ENCODE results near the gene CNOT1. TPM values are rescaled to one million over a fixed set of nuclear protein-coding genes. Genes with fewer than 3 reads are reported as not detected.
A peak's percentile ranks its signal among the peaks of the same experiment; 100 is the strongest.

Gene CNOT1
- polyA plus RNA-seq, 1 donor from 2014 or later = 66.2 TPM

DNA sequence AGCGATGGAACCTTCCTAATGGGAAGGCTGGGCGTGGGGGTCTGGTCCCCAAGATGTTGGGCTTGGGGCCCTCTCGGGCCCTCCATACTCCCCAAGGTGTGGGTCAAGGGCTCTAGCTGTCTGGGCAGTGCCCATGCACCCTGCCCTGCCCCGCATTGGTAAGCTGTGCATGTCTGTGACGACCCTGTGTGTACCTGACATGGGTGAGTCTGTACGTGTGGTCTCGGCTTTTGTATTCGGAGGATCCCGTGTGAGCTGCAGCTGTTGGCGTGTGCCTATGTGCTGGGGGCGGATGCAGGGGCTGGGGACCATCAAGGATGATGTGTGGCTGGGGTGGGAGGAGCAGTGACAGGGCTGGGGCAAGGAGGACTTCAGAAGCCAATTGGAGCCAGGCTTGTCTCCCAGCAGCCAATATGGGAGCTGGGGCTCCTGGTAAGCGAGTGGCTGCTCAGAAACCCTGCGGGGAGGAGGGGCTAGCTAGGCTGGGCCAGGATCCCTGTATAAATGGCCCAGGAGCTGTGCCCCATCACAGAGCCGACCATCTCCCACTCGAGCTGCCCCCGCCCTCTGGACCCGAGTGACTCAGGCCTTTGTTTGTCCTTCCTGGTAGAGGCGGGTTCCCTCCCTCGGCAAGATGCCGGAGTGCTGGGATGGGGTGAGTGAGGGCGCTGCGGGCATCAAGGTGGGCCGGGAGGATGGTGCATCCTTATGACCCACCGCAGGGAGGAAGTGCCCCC is 129.8 kb downstream of the CNOT1 start, which contains the start of gene NDRG4:
TSS of gene NDRG4 (plus strand) at position 529 of the 737 bp plus-strand sequence. CDS start at position 635, 106 bp downstream.
- peak within 1 kb of the TSS; percentile 48 for H2AFZ ChIP-seq (ENCODE audit: low read depth, low read length)
- peaks cover 4% of the 10 kb centered on the region for H4K20me1 ChIP-seq (ENCODE audit: insufficient read depth)
- TF ChIP-seq, protein P1, sequence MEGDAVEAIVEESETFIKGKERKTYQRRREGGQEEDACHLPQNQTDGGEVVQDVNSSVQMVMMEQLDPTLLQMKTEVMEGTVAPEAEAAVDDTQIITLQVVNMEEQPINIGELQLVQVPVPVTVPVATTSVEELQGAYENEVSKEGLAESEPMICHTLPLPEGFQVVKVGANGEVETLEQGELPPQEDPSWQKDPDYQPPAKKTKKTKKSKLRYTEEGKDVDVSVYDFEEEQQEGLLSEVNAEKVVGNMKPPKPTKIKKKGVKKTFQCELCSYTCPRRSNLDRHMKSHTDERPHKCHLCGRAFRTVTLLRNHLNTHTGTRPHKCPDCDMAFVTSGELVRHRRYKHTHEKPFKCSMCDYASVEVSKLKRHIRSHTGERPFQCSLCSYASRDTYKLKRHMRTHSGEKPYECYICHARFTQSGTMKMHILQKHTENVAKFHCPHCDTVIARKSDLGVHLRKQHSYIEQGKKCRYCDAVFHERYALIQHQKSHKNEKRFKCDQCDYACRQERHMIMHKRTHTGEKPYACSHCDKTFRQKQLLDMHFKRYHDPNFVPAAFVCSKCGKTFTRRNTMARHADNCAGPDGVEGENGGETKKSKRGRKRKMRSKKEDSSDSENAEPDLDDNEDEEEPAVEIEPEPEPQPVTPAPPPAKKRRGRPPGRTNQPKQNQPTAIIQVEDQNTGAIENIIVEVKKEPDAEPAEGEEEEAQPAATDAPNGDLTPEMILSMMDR (IDR thresholded peaks at IDR 0.05; ENCODE audit: poor library complexity, severe bottlenecking) = no peak
- TF ChIP-seq, protein P2, sequence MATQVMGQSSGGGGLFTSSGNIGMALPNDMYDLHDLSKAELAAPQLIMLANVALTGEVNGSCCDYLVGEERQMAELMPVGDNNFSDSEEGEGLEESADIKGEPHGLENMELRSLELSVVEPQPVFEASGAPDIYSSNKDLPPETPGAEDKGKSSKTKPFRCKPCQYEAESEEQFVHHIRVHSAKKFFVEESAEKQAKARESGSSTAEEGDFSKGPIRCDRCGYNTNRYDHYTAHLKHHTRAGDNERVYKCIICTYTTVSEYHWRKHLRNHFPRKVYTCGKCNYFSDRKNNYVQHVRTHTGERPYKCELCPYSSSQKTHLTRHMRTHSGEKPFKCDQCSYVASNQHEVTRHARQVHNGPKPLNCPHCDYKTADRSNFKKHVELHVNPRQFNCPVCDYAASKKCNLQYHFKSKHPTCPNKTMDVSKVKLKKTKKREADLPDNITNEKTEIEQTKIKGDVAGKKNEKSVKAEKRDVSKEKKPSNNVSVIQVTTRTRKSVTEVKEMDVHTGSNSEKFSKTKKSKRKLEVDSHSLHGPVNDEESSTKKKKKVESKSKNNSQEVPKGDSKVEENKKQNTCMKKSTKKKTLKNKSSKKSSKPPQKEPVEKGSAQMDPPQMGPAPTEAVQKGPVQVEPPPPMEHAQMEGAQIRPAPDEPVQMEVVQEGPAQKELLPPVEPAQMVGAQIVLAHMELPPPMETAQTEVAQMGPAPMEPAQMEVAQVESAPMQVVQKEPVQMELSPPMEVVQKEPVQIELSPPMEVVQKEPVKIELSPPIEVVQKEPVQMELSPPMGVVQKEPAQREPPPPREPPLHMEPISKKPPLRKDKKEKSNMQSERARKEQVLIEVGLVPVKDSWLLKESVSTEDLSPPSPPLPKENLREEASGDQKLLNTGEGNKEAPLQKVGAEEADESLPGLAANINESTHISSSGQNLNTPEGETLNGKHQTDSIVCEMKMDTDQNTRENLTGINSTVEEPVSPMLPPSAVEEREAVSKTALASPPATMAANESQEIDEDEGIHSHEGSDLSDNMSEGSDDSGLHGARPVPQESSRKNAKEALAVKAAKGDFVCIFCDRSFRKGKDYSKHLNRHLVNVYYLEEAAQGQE (IDR thresholded peaks at IDR 0.05; ENCODE audit: borderline replicate concordance) = peak; percentile 90
- TF ChIP-seq EP300 (conservative IDR thresholded peaks at IDR 0.05; ENCODE audit: poor library complexity, severe bottlenecking) (peak; percentile 33), MXI1 (conservative IDR thresholded peaks at IDR 0.05; ENCODE audit: poor library complexity, severe bottlenecking) (peak; percentile 36), TAF1 (IDR thresholded peaks at IDR 0.05; ENCODE audit: low read depth) (peak; percentile 97), POLR2AphosphoS5 (IDR thresholded peaks at IDR 0.05) (peak; percentile 99), EZH2 (IDR thresholded peaks at IDR 0.05; ENCODE audit: borderline replicate concordance, insufficient read depth, low read length, poor library complexity, severe bottlenecking) (no peak)
- peak within 1 kb of the TSS; percentile 100 for H3K27ac ChIP-seq (ENCODE audit: low read length)
- H3K9ac ChIP-seq (ENCODE audit: low read length) = peak within 1 kb of the TSS; percentile 97
- H3K79me2 ChIP-seq (replicated peaks; ENCODE audit: insufficient read depth, low read length) = peaks cover 41% of the 10 kb centered on the region
- peaks cover 16% of the 10 kb centered on the region for H3F3A ChIP-seq (ENCODE audit: insufficient read depth, low read length, poor library complexity, severe bottlenecking)
- peak within 1 kb of the TSS; percentile 76 for H3K4me3 ChIP-seq (ENCODE audit: low read length)
- no peaks in the 10 kb centered on the region for H3K36me3 ChIP-seq (ENCODE audit: insufficient read depth, low read length)
- H3K9me3 ChIP-seq (ENCODE audit: low read length) = no peaks in the 10 kb centered on the region
- no peaks in the 10 kb centered on the region for H3K9me2 ChIP-seq (ENCODE audit: insufficient read depth, low read length)
- H3K27me3 ChIP-seq (ENCODE audit: insufficient read depth, low read depth, low read length) = no peaks in the 10 kb centered on the region
- peak within 1 kb of the TSS; percentile 77 for H3K4me2 ChIP-seq (ENCODE audit: low read length)

DNA sequence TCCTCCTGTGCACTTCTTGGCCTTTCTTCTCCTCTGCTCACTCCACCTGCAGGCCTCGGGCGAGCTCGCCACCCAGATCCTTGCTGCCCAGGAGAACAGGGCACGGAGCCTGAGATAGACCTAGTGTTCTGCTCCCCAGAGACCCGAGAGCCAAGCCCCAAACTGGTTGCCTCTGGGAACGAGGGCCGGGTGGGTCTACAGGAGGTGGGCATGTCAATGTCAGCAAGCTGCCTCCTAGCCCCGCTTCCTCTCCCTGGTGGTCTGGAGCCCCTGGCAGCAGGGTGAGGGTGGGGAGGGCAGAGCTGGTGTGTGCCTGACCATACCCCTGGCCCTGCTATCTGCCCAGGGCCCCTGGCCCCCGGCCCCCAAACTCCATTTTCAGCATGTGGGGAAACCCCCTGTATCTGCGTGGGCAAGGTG is 130.5 kb downstream of the CNOT1 start:
- Histone ChIP-seq H3F3A (ENCODE audit: insufficient read depth, low read length, poor library complexity, severe bottlenecking) (peaks cover 21% of the 10 kb centered on the region), H3K27ac (ENCODE audit: low read length) (peak overlapping the region; percentile 100), H3K79me2 (replicated peaks; ENCODE audit: insufficient read depth, low read length) (peaks cover 41% of the 10 kb centered on the region), H3K9me3 (ENCODE audit: low read length) (no peaks in the 10 kb centered on the region), H3K27me3 (ENCODE audit: insufficient read depth, low read depth, low read length) (no peaks in the 10 kb centered on the region), H3K9me2 (ENCODE audit: insufficient read depth, low read length) (no peaks in the 10 kb centered on the region), H3K4me3 (ENCODE audit: low read length) (peak overlapping the region; percentile 76), H3K9ac (ENCODE audit: low read length) (peak overlapping the region; percentile 90), H4K20me1 (ENCODE audit: insufficient read depth) (peaks cover 4% of the 10 kb centered on the region), H3K36me3 (ENCODE audit: insufficient read depth, low read length) (no peaks in the 10 kb centered on the region), H2AFZ (ENCODE audit: low read depth, low read length) (no peak overlapping the region), H3K4me2 (ENCODE audit: low read length) (peak overlapping the region; percentile 77)
- TF ChIP-seq EZH2 (IDR thresholded peaks at IDR 0.05; ENCODE audit: borderline replicate concordance, insufficient read depth, low read length, poor library complexity, severe bottlenecking) (no peak), EP300 (conservative IDR thresholded peaks at IDR 0.05; ENCODE audit: poor library complexity, severe bottlenecking) (no peak), SMC3 (conservative IDR thresholded peaks at IDR 0.05; ENCODE audit: poor library complexity) (no peak), TAF1 (IDR thresholded peaks at IDR 0.05; ENCODE audit: low read depth) (no peak), RAD21 (conservative IDR thresholded peaks at IDR 0.05) (no peak), MXI1 (conservative IDR thresholded peaks at IDR 0.05; ENCODE audit: poor library complexity, severe bottlenecking) (no peak), POLR2AphosphoS5 (IDR thresholded peaks at IDR 0.05) (no peak)
- TF ChIP-seq, protein P1 (IDR thresholded peaks at IDR 0.05; ENCODE audit: poor library complexity, severe bottlenecking) = no peak
- TF ChIP-seq, protein P2 (IDR thresholded peaks at IDR 0.05; ENCODE audit: borderline replicate concordance) = no peak
